ENCODE data around the gene KCNG4. TPM values are rescaled to one million over a fixed set of nuclear protein-coding genes. Genes with fewer than 3 reads are reported as not detected.

The KCNG4 gene
- total RNA-seq, 1 donor from 2014 or later, result not detected

GRCh38 chr16:84183911-84184591 lies 55.8 kb downstream of the KCNG4 start:
- peaks cover 11% of the 10 kb centered on the region for H3K4me1 Mint-ChIP-seq (ENCODE audit: low read depth, unreplicated experiment)
- peaks cover 2% of the 10 kb centered on the region for H3K9me3 Mint-ChIP-seq (ENCODE audit: unreplicated experiment)
- H3K4me3 Mint-ChIP-seq (ENCODE audit: unreplicated experiment), result peak overlapping the region; percentile 64
- DNase-seq, result no peak
- no peaks in the 10 kb centered on the region for H3K36me3 Mint-ChIP-seq (ENCODE audit: unreplicated experiment)
- H3K27me3 Mint-ChIP-seq (ENCODE audit: unreplicated experiment), result no peaks in the 10 kb centered on the region
- no peak for TF ChIP-seq CTCF (IDR thresholded peaks at IDR 0.05; ENCODE audit: partially characterized antibody, unreplicated experiment)
- no peak overlapping the region for H3K27ac Mint-ChIP-seq (ENCODE audit: unreplicated experiment)

GRCh38 chr16:84183572-84183875 lies 56.3 kb downstream of the KCNG4 start:
- H3K4me3 Mint-ChIP-seq (ENCODE audit: unreplicated experiment), result no peak overlapping the region
- H3K9me3 Mint-ChIP-seq (ENCODE audit: unreplicated experiment), result peaks cover 2% of the 10 kb centered on the region
- H3K4me1 Mint-ChIP-seq (ENCODE audit: low read depth, unreplicated experiment), result peaks cover 11% of the 10 kb centered on the region
- DNase-seq, result no peak
- H3K27ac Mint-ChIP-seq (ENCODE audit: unreplicated experiment), result no peak overlapping the region
- no peaks in the 10 kb centered on the region for H3K27me3 Mint-ChIP-seq (ENCODE audit: unreplicated experiment)
- H3K36me3 Mint-ChIP-seq (ENCODE audit: unreplicated experiment), result no peaks in the 10 kb centered on the region
- TF ChIP-seq CTCF (IDR thresholded peaks at IDR 0.05; ENCODE audit: partially characterized antibody, unreplicated experiment), result no peak

- TF ChIP-seq CTCF (IDR thresholded peaks at IDR 0.05; ENCODE audit: partially characterized antibody, unreplicated experiment), result no peak
Observed at GRCh38 chr16:84182680-84183571, 56.9 kb downstream of the KCNG4 start.

GRCh38 chr16:84182104-84182503 lies 57.7 kb downstream of the KCNG4 start:
- DNase-seq, result no peak
- H3K27me3 Mint-ChIP-seq (ENCODE audit: unreplicated experiment), result no peaks in the 10 kb centered on the region
- no peak overlapping the region for H3K27ac Mint-ChIP-seq (ENCODE audit: unreplicated experiment)
- H3K36me3 Mint-ChIP-seq (ENCODE audit: unreplicated experiment), result no peaks in the 10 kb centered on the region
- H3K9me3 Mint-ChIP-seq (ENCODE audit: unreplicated experiment), result peaks cover 3% of the 10 kb centered on the region
- H3K4me1 Mint-ChIP-seq (ENCODE audit: low read depth, unreplicated experiment), result peaks cover 11% of the 10 kb centered on the region
- TF ChIP-seq CTCF (IDR thresholded peaks at IDR 0.05; ENCODE audit: partially characterized antibody, unreplicated experiment), result no peak
- no peak overlapping the region for H3K4me3 Mint-ChIP-seq (ENCODE audit: unreplicated experiment)

More at GRCh38 chr16:84182680-84183571, 56.9 kb downstream of the KCNG4 start:
- H3K9me3 Mint-ChIP-seq (ENCODE audit: unreplicated experiment), result peaks cover 2% of the 10 kb centered on the region
- no peak overlapping the region for H3K4me3 Mint-ChIP-seq (ENCODE audit: unreplicated experiment)
- no peaks in the 10 kb centered on the region for H3K27me3 Mint-ChIP-seq (ENCODE audit: unreplicated experiment)
- H3K36me3 Mint-ChIP-seq (ENCODE audit: unreplicated experiment), result no peaks in the 10 kb centered on the region
- DNase-seq, result no peak
- peaks cover 11% of the 10 kb centered on the region for H3K4me1 Mint-ChIP-seq (ENCODE audit: low read depth, unreplicated experiment)
- H3K27ac Mint-ChIP-seq (ENCODE audit: unreplicated experiment), result no peak overlapping the region

All from glutamatergic neuron (in vitro differentiated cells).